H9 (cell line): Measurements from ENCODE around the gene MUL1. TPM values are rescaled to one million over a fixed set of nuclear protein-coding genes. Genes with fewer than 3 reads are reported as not detected.

Experiments used
- DNase-seq: peaks from one replicate; pipeline ENCODE4 v3.0.0-alpha.2; 2017
- H2AFZ ChIP-seq: one replicate; pipeline ENCODE4 v1.6.1; 2013; ENCODE audit warnings: mild to moderate bottlenecking, low read length, control low read depth, moderate library complexity
- H2AK5ac ChIP-seq: 2 replicates; pipeline ENCODE4 v1.6.1; 2013; ENCODE audit warnings: low read length, control low read depth, mixed read lengths; ENCODE audit not compliant: insufficient read length
- H2BK120ac ChIP-seq: one replicate; pipeline ENCODE4 v1.6.1; 2013; ENCODE audit warnings: low read depth, mild to moderate bottlenecking, low read length, control low read depth, inconsistent platforms; ENCODE audit not compliant: poor library complexity, severe bottlenecking
- H2BK12ac ChIP-seq: 2 replicates; pipeline ENCODE4 v1.6.1; 2013; ENCODE audit warnings: low read length, control low read depth, mixed read lengths, low read depth; ENCODE audit not compliant: insufficient read length
- H2BK15ac ChIP-seq: 2 replicates; pipeline ENCODE4 v1.6.1; 2013; ENCODE audit warnings: low read depth, low read length, control low read depth
- H2BK20ac ChIP-seq: one replicate; pipeline ENCODE4 v1.6.1; 2013; ENCODE audit warnings: low read depth, mild to moderate bottlenecking, low read length, control low read depth, inconsistent platforms; ENCODE audit not compliant: poor library complexity, severe bottlenecking
- H2BK5ac ChIP-seq: 2 replicates; pipeline ENCODE4 v1.6.1; 2013; ENCODE audit warnings: low read length, control low read depth, mixed read lengths; ENCODE audit not compliant: insufficient read length
- H3K14ac ChIP-seq: 2 replicates; pipeline ENCODE4 v1.6.1; 2013; ENCODE audit warnings: low read length, control low read depth; ENCODE audit not compliant: insufficient read depth
- H3K18ac ChIP-seq: 2 replicates; pipeline ENCODE4 v1.6.1; 2013; ENCODE audit warnings: low read depth, mild to moderate bottlenecking, mixed read lengths, low read length, control low read depth; ENCODE audit not compliant: insufficient read length
- H3K23ac ChIP-seq: 2 replicates; pipeline ENCODE4 v1.6.1; 2013; ENCODE audit warnings: low read length, control low read depth, mixed read lengths, low read depth; ENCODE audit not compliant: insufficient read length
- H3K23me2 ChIP-seq: 2 replicates; pipeline ENCODE4 v1.6.1; 2013; ENCODE audit warnings: low read depth, mild to moderate bottlenecking, mixed read lengths, low read length, control low read depth; ENCODE audit not compliant: insufficient read length, poor library complexity, severe bottlenecking
- H3K27ac ChIP-seq: 2 replicates; pipeline ENCODE4 v1.5.1; 2013; ENCODE audit warnings: low read length, control low read depth, mixed read lengths, low read depth; ENCODE audit not compliant: insufficient read length
- H3K27me3 ChIP-seq: 2 replicates; pipeline ENCODE4 v1.6.1; 2013; ENCODE audit warnings: low read length, control low read depth, inconsistent platforms; ENCODE audit not compliant: insufficient read depth
- H3K4ac ChIP-seq: 2 replicates; pipeline ENCODE4 v1.6.1; 2013; ENCODE audit warnings: low read depth, mild to moderate bottlenecking, control low read depth, inconsistent platforms, low read length, moderate library complexity
- H3K4me1 ChIP-seq: 2 replicates; pipeline ENCODE4 v1.6.1; 2013; ENCODE audit warnings: low read length, control low read depth, inconsistent platforms; ENCODE audit not compliant: insufficient read depth
- H3K4me2 ChIP-seq: 2 replicates; pipeline ENCODE4 v1.6.1; 2013; ENCODE audit warnings: low read length, control low read depth, mixed read lengths; ENCODE audit not compliant: insufficient read length, insufficient read depth
- H3K56ac ChIP-seq: 2 replicates; pipeline ENCODE4 v1.6.1; 2013; ENCODE audit warnings: low read depth, mild to moderate bottlenecking, mixed read lengths, low read length, control low read depth; ENCODE audit not compliant: insufficient read length
- H3K79me1 ChIP-seq: 2 replicates; pipeline ENCODE4 v1.6.1; 2013; ENCODE audit warnings: low read depth, mild to moderate bottlenecking, moderate library complexity, low read length, control low read depth, inconsistent platforms; ENCODE audit not compliant: insufficient read depth, poor library complexity, severe bottlenecking
- H3K79me2 ChIP-seq: 2 replicates; pipeline ENCODE4 v1.6.1; 2013; ENCODE audit warnings: low read length, control low read depth, inconsistent platforms; ENCODE audit not compliant: insufficient read depth
- H3K9ac ChIP-seq: 2 replicates; pipeline ENCODE4 v1.6.1; 2013; ENCODE audit warnings: low read length, control low read depth, mixed read lengths; ENCODE audit not compliant: insufficient read length; ENCODE audit errors: extremely low read depth
- H3K9me3 ChIP-seq: one replicate; pipeline ENCODE4 v1.6.1; 2013; ENCODE audit warnings: low read depth, low read length, inconsistent platforms; ENCODE audit not compliant: control insufficient read depth
- H3T11ph ChIP-seq: one replicate; pipeline ENCODE4 v1.6.1; 2013; ENCODE audit warnings: mild to moderate bottlenecking, low read length, control low read depth, inconsistent platforms
- H4K20me1 ChIP-seq: one replicate; pipeline ENCODE4 v1.6.1; 2013; ENCODE audit not compliant: control insufficient read depth, insufficient read length, insufficient read depth
- H4K5ac ChIP-seq: 2 replicates; pipeline ENCODE4 v1.6.1; 2013; ENCODE audit warnings: low read depth, mild to moderate bottlenecking, mixed read lengths, low read length, control low read depth; ENCODE audit not compliant: insufficient read length
- H4K8ac ChIP-seq: replicated peaks from 2 replicates; pipeline ENCODE4 v1.6.1; 2013; ENCODE audit warnings: low read length, control low read depth, mixed read lengths, low read depth; ENCODE audit not compliant: insufficient read length
- H4K91ac ChIP-seq: 2 replicates; pipeline ENCODE4 v1.6.1; 2013; ENCODE audit warnings: low read depth, mild to moderate bottlenecking, moderate library complexity, mixed read lengths, low read length, control low read depth; ENCODE audit not compliant: insufficient read length
- H3K27ac Mint-ChIP-seq, 3 experiments: 2 replicates in 2 of 3; 3 replicates in 1 of 3; pipeline ENCODE4 v1.8.0; 2020 to 2021; ENCODE audit warnings: mixed read lengths in 3 of 3, mild to moderate bottlenecking in 1 of 3, moderate library complexity in 1 of 3
- H3K27me3 Mint-ChIP-seq: 2 replicates; pipeline ENCODE4 v1.8.0; 2021; ENCODE audit warnings: low read depth, mild to moderate bottlenecking, moderate library complexity, mixed read lengths
- H3K36me3 Mint-ChIP-seq, 3 experiments: 2 replicates in 2 of 3; 3 replicates in 1 of 3; pipeline ENCODE4 v1.8.0; 2020 to 2021; ENCODE audit warnings: low read depth in 3 of 3, mixed read lengths in 3 of 3; ENCODE audit not compliant: insufficient read depth in 1 of 3
- H3K4me1 Mint-ChIP-seq, 2 experiments: 2 replicates each; pipeline ENCODE4 v1.8.0; 2020; ENCODE audit warnings: mixed read lengths in 2 of 2
- H3K4me3 Mint-ChIP-seq, 2 experiments: 2 replicates in 1 of 2; 3 replicates in 1 of 2; pipeline ENCODE4 v1.8.0; 2020 to 2021; ENCODE audit warnings: mild to moderate bottlenecking in 2 of 2, mixed read lengths in 2 of 2, moderate library complexity in 1 of 2
- H3K9me3 Mint-ChIP-seq, 2 experiments: 2 replicates in 1 of 2; 3 replicates in 1 of 2; pipeline ENCODE4 v1.8.0; 2020; ENCODE audit warnings: mild to moderate bottlenecking in 2 of 2, mixed read lengths in 2 of 2, moderate library complexity in 1 of 2
- WGBS: extraction: QIAGEN DNeasy Blood & Tissue Kit; methylation state at CpG from one replicate; pipeline ENCODE4 v1.1.7; 2013; ENCODE audit warnings: missing lambda C conversion rate, low lambda C conversion rate, mixed read lengths; ENCODE audit not compliant: insufficient read length; ENCODE audit errors: extremely low coverage; 5-methylcytosine and 5-hydroxymethylcytosine counted together
- total RNA-seq: library from RNA; stranded (reverse); gene quantifications from 2 replicates; pipeline ENCODE4 v1.2.1, GENCODE V29; 2021
- TF ChIP-seq, protein P1 (sequence below): fragments of 200-600 bp; sonication (generic); conservative IDR thresholded peaks from 3 replicates; pipeline ENCODE4 v1.8.0; 2021; ENCODE audit warnings: antibody characterized with exemption, mild to moderate bottlenecking

Gene MUL1
- total RNA-seq, 1 experiment from 2014 or later, result 27.1 TPM

DNA sequence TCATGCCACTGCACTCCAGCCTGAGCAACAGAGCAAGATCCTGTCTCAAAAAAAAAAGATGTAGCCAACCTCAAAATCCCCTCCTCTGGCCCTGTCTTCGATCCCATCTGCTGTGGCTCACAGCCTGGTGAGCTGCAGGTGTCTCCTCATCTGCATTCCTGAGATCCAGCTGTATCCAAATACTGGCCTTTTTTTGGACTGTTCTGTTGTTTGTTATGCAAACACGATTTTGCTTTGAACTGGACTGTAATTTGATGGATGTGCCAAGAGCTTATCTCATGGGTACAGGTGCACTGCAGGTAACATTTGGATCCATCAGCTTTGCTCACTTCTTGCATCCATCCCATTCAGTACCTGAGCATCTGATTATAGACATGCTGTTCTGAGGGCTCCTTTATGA, 30.3 kb upstream of the MUL1 start:
- H2BK15ac ChIP-seq, result no peak overlapping the region

More for the DNA sequence above, 30.3 kb upstream of the MUL1 start:
- Histone ChIP-seq H3K4me1 (no peaks in the 10 kb centered on the region), H4K8ac (no peak overlapping the region), H4K20me1 (no peaks in the 10 kb centered on the region), H3K4me2 (no peak overlapping the region), H3K23me2 (no peaks in the 10 kb centered on the region), H3K9ac (no peak overlapping the region), H3T11ph (no peak overlapping the region), H3K56ac (no peak overlapping the region), H2BK120ac (no peak overlapping the region), H3K79me2 (no peaks in the 10 kb centered on the region), H3K4ac (no peak overlapping the region), H2BK20ac (no peak overlapping the region), H4K5ac (no peak overlapping the region), H3K23ac (no peak overlapping the region), H3K27me3 (peaks cover 2% of the 10 kb centered on the region; the same call in 1 of the 2 replicates), H2BK12ac (no peak overlapping the region), H2AFZ (no peak overlapping the region), H3K79me1 (no peaks in the 10 kb centered on the region), H2BK5ac (no peak overlapping the region), H2AK5ac (no peak overlapping the region), H3K18ac (no peak overlapping the region), H4K91ac (no peak overlapping the region), H3K9me3 (no peaks in the 10 kb centered on the region), H3K14ac (no peak overlapping the region), H3K27ac (no peak overlapping the region)
- H3K4me3 Mint-ChIP-seq, result no peak overlapping the region; a peak in 1 of 5 replicates
- no peaks in the 10 kb centered on the region for H3K36me3 Mint-ChIP-seq
- no CpG with 5 or more reads among the region's 2 CpGs for WGBS
- no peak overlapping the region for H3K27ac Mint-ChIP-seq
- no peaks in the 10 kb centered on the region for H3K9me3 Mint-ChIP-seq
- DNase-seq, result no peak
- H3K4me1 Mint-ChIP-seq, result peaks cover 0 to 3% of the 10 kb centered on the region in 2 experiments; a peak in 3 of 4 replicates
- TF ChIP-seq, protein P1, sequence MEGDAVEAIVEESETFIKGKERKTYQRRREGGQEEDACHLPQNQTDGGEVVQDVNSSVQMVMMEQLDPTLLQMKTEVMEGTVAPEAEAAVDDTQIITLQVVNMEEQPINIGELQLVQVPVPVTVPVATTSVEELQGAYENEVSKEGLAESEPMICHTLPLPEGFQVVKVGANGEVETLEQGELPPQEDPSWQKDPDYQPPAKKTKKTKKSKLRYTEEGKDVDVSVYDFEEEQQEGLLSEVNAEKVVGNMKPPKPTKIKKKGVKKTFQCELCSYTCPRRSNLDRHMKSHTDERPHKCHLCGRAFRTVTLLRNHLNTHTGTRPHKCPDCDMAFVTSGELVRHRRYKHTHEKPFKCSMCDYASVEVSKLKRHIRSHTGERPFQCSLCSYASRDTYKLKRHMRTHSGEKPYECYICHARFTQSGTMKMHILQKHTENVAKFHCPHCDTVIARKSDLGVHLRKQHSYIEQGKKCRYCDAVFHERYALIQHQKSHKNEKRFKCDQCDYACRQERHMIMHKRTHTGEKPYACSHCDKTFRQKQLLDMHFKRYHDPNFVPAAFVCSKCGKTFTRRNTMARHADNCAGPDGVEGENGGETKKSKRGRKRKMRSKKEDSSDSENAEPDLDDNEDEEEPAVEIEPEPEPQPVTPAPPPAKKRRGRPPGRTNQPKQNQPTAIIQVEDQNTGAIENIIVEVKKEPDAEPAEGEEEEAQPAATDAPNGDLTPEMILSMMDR, result no peak
- peaks cover 90% of the 10 kb centered on the region for H3K27me3 Mint-ChIP-seq
